Uterus (tissue), 4 donors: Measurements from ENCODE around the gene HSPB7. TPM values are rescaled to one million over a fixed set of nuclear protein-coding genes. Genes with fewer than 3 reads are reported as not detected.
A peak's percentile ranks its signal among the peaks of the same experiment; 100 is the strongest.
"Not testable (repeated sequence)": the region's sequence is repeated elsewhere in the genome, so short reads cannot be mapped to it uniquely, and the experiment has no call there.

ENCODE experiments used
- DNase-seq, 2 donors: peaks; one replicate each; pipeline ENCODE4 v3.0.0-alpha.2; 2019 to 2020
- H3K27ac ChIP-seq, 2 donors: fragments of 200-600 bp; sonication (generic); 1 replicate in 1 of 2; 2 replicates in 1 of 2; pipeline ENCODE4 v1.5.1; 2016 to 2018
- H3K27me3 ChIP-seq, 2 donors: fragments of 200-600 bp; sonication (generic); one replicate each; pipeline ENCODE4 v1.5.1; 2018 to 2019; ENCODE audit warnings: control low read depth in 1 of 2
- H3K36me3 ChIP-seq, 2 donors: fragments of 200-600 bp; sonication (generic); one replicate each; pipeline ENCODE4 v1.5.1; 2019; ENCODE audit warnings: control low read depth in 1 of 2
- H3K4me1 ChIP-seq, 2 donors: fragments of 200-600 bp; sonication (generic); one replicate each; pipeline ENCODE4 v1.5.1; 2018 to 2019; ENCODE audit warnings: control low read depth in 1 of 2
- H3K4me3 ChIP-seq, 2 donors: fragments of 200-600 bp; sonication (generic); 1 replicate in 1 of 2; 2 replicates in 1 of 2; pipeline ENCODE4 v1.5.1; 2018 to 2019; ENCODE audit warnings: mild to moderate bottlenecking in 1 of 2
- H3K9me3 ChIP-seq, 2 donors: fragments of 200-600 bp; sonication (generic); one replicate each; pipeline ENCODE4 v1.5.1; 2019; ENCODE audit warnings: control low read depth in 1 of 2
- CTCF ChIP-seq, 4 experiments: fragments of 200-600 bp in 2 of 4; fragments of 450-650 bp in 2 of 4; sonication (generic) in 2 of 4; IDR thresholded peaks; one replicate each; pipeline ENCODE4 v1.5.1; 2016 to 2019; ENCODE audit warnings: antibody characterized with exemption in 4 of 4, mild to moderate bottlenecking in 2 of 4, moderate library complexity in 1 of 4
- POLR2A ChIP-seq, 2 donors: fragments of 450-650 bp; IDR thresholded peaks; one replicate each; pipeline ENCODE4 v1.6.1; 2016; ENCODE audit warnings: antibody characterized with exemption in 2 of 2, mild to moderate bottlenecking in 1 of 2, moderate library complexity in 1 of 2
- intact Hi-C: fragments of 100-400 bp; cut with DNase I; formaldehyde crosslinking; loops from one replicate; pipeline ENCODE4 v1.15.1; 2023; ENCODE audit warnings: low total_unique reads
- total RNA-seq, 4 donors: library from RNA; depleted of rRNA in 3 of 4; stranded (reverse); fragments of >200 nt in 3 of 4; gene quantifications; one replicate each; pipeline versions ENCODE4 v1.1.0 to v1.2.4, GENCODE V29; 2014 to 2023
- donor health status: DM: yes; HTN: yes; CAD: no.

Gene HSPB7
- total RNA-seq, 4 donors from 2014 or later, result 8.7 to 283 (median 22.6) TPM

- no peak for TF ChIP-seq POLR2A (IDR thresholded peaks at IDR 0.05)
- no peak for TF ChIP-seq CTCF (IDR thresholded peaks at IDR 0.05)
- no peaks in the 10 kb centered on the region for H3K9me3 ChIP-seq
- no peaks in the 10 kb centered on the region for H3K36me3 ChIP-seq
- no peaks in the 10 kb centered on the region for H3K27me3 ChIP-seq
- no peak for DNase-seq
- H3K4me3 ChIP-seq, result no peak within 1 kb of the TSS
- peaks cover 8 to 11% of the 10 kb centered on the region in 2 donors for H3K4me1 ChIP-seq
- peak within 1 kb of the TSS; percentile 97 for H3K27ac ChIP-seq
- intact Hi-C loops, result loop anchor here (5.0 kb wide), 1 partner anchor 51 kb away; the partner anchor contains the start of gene FAM131C
Measured at GRCh38 chr1:16021681-16022080, 3.8 kb upstream of the HSPB7 start, which contains the start of gene CLCNKA. Gene CLCNKA, plus strand, starts transcription at chr1:16022036. Its CDS starts 584 bp downstream, at chr1:16022620.

- not testable (repeated sequence) for H3K4me3 ChIP-seq, DNase-seq, H3K27me3 ChIP-seq, H3K9me3 ChIP-seq, H3K36me3 ChIP-seq
- H3K4me1 ChIP-seq, result peaks cover 11 to 12% of the 10 kb centered on the region in 2 donors
- intact Hi-C loops, result loop anchor here (5.0 kb wide), 1 partner anchor 51 kb away; the partner anchor contains the start of gene FAM131C
- peak overlapping the region; percentile 97 for H3K27ac ChIP-seq
Measured at GRCh38 chr1:16020878-16021277, 3.0 kb upstream of the HSPB7 start.

GRCh38 chr1:16020325-16020724, 2.5 kb upstream of the HSPB7 start:
- Histone ChIP-seq H3K9me3 (no peaks in the 10 kb centered on the region), H3K27me3 (no peaks in the 10 kb centered on the region), H3K36me3 (no peaks in the 10 kb centered on the region), H3K4me3 (no peak overlapping the region), H3K27ac (peak overlapping the region; percentile 97), H3K4me1 (peaks cover 12 to 17% of the 10 kb centered on the region in 2 donors)
- intact Hi-C loops, result loop anchor here (5.0 kb wide), 1 partner anchor 52 kb away; the partner anchor contains the start of gene FAM131C
- DNase-seq, result no peak
- TF ChIP-seq CTCF (IDR thresholded peaks at IDR 0.05), result no peak
- no peak for TF ChIP-seq POLR2A (IDR thresholded peaks at IDR 0.05)

GRCh38 chr1:16019644-16020277, 1.9 kb upstream of the HSPB7 start:
- DNase-seq, result peak; percentile 43 to 67
- Histone ChIP-seq H3K9me3 (no peaks in the 10 kb centered on the region), H3K4me1 (peaks cover 14 to 20% of the 10 kb centered on the region in 2 donors), H3K36me3 (no peaks in the 10 kb centered on the region), H3K27ac (peak overlapping the region; percentile 97), H3K4me3 (no peak overlapping the region), H3K27me3 (no peaks in the 10 kb centered on the region)
- TF ChIP-seq CTCF (IDR thresholded peaks at IDR 0.05) (no peak), POLR2A (IDR thresholded peaks at IDR 0.05) (no peak)
- intact Hi-C loops, result loop anchor here (5.0 kb wide), 1 partner anchor 53 kb away; the partner anchor contains the start of gene FAM131C

- Histone ChIP-seq H3K27me3 (no peaks in the 10 kb centered on the region), H3K36me3 (no peaks in the 10 kb centered on the region), H3K27ac (peak overlapping the region; percentile 97), H3K9me3 (no peaks in the 10 kb centered on the region), H3K4me3 (no peak overlapping the region), H3K4me1 (peaks cover 16 to 23% of the 10 kb centered on the region in 2 donors)
- no peak for DNase-seq
- no peak for TF ChIP-seq CTCF (IDR thresholded peaks at IDR 0.05)
- intact Hi-C loops, result no loop called here
Measured at GRCh38 chr1:16018749-16019643, 1.2 kb upstream of the HSPB7 start.
